Right forelimb (tissue), 1 donor: ENCODE data around the gene SLC37A1.

ENCODE experiments used
- DNase-seq: peaks from one replicate; pipeline ENCODE4 v3.0.0-alpha.2; 2018

Gene SLC37A1

DNA sequence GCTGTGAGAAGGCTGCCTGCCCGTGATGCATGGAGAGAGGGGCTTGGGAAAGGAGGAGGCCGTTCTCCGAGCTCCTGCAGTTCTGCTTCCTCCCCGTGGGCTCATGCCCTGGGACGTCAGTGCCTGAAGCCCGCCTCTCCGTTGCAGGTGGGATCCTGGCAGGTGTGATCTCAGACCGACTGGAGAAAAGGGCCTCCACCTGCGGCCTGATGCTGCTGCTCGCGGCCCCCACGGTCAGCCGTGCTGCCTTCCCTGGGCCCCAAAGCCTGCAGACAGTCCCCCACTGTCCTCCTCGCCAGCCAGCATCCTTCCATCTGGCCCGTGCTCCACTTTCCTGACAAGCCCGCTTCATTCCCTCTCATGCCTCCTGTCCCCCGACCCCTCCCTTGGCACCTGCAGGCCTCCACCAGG, 50.9 kb downstream of the SLC37A1 start:
- peak; percentile 27 for DNase-seq

DNA sequence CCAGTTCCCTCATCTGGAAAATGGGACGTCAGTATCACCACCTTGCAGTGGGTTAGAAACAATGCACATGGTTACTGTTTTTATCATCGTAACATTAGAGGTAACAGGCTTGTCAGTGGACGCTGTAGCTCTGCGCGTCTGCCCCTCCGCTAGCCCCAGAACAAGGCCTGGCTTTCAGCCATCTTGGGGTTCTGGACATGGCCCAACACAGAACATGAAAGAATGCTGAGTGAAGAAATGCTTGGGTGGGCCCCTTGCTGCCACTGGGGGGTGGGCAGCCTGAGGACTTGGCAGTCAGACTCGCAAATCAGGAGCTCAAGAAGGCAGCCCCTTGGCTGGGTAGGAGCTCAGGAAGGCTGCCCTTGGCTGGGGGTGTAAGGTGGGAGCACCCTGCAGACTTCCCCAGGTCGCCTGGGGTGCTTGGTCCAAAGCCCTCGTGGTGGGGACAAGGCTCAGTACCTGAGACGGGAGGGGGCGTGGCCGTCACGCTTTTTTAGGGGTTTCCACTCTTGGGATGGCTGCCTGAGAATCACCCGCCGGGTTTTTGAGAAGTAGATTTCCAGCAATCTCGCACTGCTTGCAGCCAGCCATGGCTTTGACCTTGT, 51.7 kb downstream of the SLC37A1 start:
- DNase-seq: peak; percentile 29

DNA sequence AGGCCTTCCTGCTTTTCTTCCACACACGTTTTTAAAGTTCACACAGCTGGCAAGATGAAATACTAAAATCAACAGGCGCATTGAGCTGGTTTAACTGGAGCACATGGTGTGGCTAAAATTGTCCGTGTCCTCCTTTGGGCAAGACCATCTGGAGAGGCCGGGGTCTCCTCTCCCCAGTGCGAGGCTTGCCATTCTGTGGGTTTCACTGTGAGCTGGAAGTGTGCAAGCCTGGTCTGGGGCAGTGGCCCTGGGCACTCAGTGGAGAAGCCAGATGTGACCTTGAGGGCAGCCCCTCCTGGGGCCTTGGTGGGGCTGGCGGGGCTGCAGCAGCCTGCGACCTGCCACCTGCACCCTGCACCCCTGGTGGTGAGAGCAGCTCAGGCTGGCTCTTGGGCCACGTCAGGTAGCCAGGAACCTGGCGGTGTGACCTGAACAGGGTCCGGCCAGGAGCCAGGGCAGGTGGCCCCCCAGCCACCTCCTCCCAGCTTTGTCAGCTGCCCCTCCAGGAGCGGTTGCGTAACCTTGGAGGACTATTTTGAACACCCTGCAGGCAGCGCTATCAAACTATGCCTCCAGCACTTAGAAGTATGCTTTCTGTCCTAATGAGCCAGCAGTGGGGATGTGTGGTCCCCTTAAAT, 52.4 kb downstream of the SLC37A1 start:
- peak; percentile 30 for DNase-seq

DNA sequence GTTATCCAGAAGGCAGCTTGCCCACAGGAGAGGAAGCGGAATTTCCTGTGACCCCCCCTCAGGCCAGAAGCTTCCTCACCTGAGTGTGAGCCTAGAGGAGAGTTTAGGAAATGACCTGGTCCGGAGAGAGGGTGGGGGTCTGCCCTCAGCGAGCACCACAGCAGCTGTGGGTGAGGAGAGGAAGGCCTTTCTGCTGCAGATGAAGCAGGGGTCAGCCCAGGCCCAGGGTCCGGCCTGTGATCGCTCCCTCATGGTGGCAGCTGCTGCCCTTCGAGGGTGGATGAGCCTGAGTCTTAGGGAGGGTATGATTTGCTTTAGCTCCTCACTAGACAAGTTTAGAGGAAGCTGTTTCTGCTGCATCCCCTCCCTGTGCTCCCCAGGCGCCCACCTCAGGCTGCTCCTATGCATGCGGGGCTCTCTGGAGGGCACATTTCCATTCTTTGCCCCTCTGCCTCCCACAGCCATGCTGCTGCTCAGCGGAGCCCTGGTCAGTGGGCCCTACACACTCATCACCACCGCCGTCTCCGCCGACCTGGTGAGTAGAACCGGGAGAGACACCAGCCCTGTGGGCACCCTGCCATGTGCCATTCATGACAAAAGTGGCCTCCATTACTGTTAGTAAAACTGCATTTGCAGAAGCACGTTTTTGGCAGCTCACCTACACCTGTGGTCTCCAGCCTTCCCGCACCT, 53.0 kb downstream of the SLC37A1 start:
- peak; percentile 26 for DNase-seq

DNA sequence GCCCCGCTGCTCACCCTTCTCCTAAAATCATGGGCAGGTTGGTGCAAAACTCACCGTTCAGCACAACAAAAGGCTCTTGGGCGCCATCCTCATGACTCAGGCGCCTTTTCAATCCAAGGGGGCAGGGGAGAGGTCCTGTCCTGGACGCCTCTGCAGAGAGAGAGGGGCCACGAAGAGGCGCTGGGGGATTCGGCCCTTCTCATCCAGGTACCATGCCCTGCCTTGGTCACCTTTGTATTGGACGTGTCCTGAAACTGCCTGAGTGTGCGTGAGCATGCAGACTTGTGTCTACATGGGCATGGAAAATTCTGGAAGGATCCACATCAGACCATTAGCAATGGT, 53.5 kb downstream of the SLC37A1 start:
- no peak for DNase-seq

DNA sequence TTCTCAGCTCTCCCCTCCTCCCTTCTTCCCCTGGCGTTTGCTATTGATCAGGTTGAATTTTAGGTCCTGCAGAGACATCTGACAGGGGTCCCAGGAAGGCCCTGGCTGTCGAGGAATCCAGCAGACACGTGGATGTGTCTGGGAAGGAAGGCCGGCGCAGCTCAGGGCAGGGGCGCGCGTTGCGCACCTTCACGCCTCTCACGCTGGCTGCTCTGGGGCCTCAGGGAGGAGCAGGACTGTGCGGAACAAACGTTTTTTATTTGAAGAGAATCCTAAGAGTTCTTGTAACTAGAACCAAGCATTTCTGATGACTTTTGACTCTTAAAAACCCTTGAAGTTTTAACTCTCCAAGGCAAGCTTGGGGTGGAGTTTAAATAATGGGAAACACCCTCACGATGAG, 54.2 kb downstream of the SLC37A1 start:
- DNase-seq: peak; percentile 46

DNA sequence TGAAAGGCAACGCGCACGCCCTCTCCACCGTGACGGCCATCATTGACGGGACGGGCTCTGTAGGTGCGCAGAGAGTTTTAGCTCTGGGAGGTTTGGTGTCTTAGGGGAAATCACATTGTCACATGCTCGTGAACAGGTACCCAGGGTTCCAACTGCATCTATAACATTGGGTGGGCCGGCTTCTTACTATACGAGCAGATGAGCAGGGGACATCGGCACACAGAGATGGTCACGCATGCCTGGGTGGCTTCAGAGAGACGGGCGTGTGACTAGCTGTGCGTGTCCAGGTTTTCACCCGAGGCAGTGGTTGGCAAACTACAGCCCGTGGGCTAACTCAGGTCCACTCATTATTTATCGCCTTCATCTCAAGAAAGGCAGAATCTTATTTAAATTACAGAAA, 54.7 kb downstream of the SLC37A1 start:
- peak; percentile 23 for DNase-seq

DNA sequence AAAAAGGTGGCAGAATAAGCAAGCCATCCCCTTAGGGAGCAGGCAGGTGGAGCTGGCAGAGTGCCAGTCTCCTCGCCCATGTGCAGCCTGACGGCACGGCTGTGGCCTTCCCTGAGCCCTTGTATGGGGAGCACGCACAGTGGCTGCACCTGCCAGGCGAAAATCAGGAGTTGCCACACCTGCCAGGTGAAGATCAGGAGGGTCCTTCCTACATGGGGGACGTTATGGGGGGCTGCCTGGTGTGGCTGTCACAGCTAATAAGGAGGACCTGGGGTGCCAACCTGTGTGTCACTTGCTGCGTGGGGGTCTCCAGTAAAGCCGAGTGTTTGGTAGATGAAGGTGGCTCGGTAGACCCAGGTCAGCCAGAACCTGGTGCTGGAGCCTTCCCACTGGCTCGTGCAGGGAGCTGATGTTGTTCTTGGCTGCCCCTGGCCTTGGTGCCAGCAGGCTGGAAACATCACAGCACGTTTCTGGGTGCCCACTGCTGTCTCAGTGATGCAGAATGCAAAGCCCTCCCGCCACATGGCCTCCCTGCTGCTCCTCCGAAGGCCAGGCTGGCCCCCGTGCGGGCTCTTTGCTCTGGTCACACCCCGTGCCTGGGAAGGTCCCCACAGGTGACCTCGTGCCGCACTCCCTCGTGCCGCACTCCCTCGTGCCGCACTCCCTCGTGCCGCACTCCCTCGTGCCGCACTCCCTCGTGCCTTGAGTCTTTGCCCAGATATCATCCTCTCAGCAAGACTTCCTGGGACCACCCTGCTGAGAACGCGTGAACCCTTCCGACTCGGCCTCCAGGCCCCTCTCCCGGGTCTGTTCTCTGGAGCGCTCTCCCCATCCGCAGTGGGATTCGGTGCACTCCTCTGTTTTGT, 55.4 kb downstream of the SLC37A1 start:
- DNase-seq: peak; percentile 30

DNA sequence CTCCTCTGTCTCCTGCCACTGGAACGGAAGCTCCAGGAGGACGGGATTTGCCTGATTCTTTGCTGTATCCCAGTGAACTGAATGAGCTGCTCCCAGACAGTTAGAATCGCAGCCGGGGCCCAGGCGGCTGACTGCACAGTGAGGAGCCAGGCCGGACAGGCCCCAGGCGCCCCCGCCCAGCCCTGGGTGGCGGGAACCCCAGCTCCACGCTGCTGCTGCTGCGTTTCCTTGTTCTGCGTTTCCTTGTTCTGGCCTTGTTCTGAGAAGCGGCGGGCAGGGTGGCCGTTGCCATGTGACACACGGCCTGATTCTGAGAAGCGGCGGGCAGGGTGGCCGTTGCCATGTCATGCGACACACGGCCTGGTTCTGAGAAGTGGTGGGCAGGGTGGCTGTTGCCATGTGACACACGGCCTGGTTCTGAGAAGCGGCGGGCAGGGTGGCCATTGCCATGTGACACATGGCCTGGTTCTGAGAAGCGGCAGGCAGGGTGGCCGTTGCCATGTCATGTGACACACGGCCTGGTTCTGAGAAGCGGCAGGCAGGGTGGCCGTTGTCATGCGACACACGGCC, 56.2 kb downstream of the SLC37A1 start:
- DNase-seq: peak; percentile 32

DNA sequence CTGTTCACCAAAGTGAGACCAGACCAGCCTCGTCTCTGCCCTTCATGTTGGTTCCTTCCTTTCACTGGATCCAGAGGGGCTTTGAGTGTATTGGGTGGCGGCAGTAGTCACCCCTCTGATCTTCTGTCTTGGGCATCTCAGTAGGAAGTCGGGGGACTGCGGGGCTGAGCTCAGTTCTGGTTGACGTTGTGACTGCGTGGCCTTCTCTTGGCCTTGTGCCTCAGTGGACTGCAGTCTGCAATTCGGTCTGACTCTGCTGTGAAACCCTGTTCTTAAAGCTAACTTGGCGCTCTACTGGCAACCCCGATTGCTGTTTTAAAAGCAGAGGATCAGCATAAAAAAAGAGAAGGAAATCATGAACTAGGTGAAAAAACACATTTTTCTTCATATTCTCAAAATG, 56.7 kb downstream of the SLC37A1 start:
- peak; percentile 22 for DNase-seq

DNA sequence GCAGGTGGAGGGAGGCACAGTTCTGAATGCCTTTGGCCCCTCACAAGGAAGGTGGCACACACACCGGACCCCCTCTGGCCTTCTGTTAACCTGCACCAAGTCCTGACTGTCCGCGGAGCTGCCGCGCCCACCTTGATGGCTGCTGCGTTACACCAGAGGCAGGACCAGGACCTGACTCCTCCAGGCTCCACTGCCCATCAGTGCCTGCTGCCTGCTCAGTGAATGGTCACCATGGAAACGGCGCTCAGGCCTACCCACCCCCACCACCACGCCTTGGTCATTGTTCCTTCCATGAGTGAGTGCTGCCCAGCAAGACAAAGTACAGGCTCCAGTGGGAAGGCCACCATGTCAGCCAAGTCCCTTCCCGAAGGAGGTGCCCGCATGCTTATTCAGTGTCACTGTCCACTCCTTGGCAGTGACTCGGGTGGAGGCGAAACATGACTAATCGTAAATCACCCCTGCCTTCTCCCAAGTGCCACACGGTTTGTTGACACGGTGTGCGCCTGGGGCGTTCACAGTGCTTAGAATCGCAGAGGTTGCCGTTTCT, 57.3 kb downstream of the SLC37A1 start:
- peak; percentile 32 for DNase-seq

DNA sequence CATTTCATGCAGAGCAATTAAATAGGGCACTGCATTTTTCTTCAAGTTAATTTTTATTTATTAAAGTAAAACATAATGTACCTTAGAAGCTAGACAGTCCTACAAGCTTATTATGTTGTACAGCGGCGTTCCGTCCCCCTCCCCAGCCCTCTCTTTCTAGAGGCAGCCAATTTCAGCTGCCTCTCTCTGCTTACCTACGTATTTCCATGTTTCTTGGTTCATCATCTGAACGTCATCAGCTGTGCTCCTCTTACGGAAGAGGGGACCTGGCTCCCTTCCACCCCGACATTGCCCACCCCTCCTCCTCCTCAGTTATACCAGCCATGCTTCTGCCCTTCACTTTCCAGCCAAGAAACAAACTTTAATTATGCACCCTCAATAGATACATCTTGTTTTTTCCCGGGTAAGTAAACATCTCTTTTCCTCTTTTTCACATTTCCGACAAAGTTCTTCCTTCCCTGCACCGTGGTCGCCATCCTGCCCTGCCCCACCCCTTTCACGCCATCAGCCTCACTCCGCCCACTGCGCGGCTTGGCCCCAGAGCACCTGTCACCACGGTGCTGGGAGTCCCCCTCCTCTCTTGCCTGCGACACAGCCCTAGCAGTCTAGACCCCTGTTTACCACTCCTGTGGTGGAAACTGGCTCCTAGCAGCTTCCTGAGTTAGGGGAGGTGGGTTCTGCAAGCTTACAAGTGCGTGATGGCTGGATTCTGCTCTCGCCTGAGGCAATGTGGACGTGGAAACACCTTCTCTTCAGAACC, 57.9 kb downstream of the SLC37A1 start:
- DNase-seq: no peak

DNA sequence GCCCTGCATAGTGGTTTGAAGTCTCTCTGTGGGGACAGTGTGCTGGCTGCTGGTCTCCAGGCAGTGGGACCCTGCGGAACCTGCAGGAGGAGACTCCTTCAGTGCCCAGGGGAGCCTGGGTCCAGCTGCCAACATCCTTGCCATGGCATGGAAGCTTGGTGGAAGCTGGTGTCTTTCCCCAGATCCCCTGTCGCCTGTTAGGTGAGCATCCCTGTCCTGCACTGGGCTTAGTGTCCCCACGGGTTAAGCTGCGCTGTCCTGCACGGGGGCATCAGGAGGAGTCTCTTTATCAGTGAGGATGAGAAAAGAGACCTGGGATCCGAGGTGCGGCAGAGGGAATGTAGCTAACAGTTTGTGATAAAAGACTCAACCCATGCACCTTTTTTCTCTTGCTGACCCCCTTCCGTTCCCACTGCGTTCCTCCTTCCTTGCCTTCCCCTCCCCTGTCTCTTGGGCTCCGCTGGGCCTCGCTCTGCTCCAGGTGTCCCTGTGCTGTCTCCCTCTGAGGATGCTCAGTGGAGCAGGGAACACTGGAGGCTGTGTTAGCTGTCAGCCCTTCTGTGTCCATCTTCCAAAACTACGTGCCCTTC, 59.3 kb downstream of the SLC37A1 start:
- DNase-seq: no peak

DNA sequence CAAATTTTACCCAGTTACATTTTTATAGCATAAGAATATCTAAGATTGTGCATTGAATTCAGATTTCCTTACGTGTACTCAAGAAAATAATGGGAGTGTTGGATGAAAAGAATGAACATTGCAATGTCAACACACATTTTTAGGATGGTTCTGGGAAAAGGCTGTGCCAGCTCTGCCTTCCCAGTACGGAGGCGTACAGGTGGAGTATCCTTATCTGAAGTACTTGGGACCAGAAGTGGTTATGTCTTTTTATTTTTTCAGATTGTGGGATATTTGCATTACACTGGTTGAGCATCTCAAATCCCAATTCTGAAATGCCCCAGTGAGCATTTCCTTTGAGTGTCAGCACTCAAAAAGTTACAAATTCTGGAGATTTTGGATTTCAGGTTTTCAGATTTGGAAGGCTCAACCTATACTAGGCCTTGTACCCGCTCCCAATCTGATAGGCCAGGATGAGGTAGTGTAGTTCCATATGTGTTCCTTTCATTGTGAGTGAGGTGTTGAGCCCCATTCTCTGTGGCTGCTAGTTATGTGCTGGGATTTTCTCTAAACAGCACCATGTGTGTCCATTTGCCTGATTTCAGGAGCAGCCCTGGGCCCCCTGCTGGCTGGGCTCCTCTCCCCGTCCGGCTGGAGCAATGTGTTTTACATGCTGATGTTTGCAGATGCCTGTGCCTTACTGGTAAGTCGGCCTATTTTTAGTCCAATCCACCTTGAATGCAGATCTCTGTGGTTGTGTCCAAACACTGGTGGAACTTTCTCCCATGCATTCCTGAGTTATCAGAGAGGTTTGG, 60.8 kb downstream of the SLC37A1 start:
- DNase-seq: peak; percentile 47

DNA sequence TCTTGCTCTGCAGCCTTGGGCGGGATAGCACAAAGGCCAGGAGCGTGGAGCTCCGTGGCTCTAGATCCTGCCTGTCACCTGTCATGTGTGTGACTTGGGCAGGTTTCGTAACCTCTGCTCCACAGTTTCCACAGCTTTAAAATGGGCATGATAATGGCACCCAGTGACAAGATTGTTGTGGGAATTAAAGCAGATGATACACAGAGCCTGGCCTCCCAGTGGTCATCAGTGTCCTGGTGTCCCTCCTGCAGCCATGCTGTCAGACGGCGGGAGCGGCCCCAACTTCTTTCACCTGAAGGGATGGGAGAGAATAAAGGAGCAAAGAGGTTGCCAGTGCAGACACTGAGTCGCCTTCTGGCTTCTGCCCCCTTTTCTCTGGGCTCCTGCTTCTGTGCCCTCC, 61.5 kb downstream of the SLC37A1 start:
- peak; percentile 18 for DNase-seq

DNA sequence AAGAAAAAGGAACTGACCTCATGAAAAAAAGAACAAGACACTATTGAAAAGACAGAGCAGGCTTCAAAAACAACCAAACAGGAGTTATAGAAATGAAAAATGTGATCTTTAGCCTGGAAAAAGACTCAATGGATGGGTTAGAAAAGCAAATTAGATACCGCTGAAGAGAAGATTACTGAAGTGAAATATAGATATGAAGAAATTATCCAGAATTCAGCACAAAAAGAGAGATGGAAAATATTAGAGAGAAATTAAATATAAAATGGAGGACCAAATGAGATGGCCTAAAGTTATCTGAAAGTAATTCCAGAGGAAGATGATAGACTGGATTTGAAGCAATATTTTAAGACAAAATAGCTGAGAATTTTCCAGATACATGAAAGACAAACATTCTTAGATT, 63.0 kb downstream of the SLC37A1 start:
- no peak for DNase-seq

DNA sequence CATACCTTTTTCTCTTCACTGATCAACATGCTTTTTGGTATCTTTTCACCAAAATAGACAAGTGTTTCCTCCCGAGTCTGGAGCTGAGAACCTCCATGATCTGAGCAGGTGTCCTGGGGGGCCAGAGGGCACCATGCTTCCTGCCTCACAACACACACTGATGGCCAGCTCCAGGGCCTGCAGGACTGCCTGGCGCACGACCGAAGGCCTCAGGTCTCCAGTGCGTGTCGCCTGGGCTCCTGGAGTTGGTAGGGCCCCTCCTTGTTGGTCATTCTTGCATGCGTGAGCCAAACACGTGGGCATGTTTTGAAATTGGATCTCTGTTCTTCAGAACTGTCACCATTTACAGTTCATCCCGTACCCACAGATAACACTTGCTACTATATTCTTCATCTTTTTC, 64.4 kb downstream of the SLC37A1 start:
- peak; percentile 34 for DNase-seq

DNA sequence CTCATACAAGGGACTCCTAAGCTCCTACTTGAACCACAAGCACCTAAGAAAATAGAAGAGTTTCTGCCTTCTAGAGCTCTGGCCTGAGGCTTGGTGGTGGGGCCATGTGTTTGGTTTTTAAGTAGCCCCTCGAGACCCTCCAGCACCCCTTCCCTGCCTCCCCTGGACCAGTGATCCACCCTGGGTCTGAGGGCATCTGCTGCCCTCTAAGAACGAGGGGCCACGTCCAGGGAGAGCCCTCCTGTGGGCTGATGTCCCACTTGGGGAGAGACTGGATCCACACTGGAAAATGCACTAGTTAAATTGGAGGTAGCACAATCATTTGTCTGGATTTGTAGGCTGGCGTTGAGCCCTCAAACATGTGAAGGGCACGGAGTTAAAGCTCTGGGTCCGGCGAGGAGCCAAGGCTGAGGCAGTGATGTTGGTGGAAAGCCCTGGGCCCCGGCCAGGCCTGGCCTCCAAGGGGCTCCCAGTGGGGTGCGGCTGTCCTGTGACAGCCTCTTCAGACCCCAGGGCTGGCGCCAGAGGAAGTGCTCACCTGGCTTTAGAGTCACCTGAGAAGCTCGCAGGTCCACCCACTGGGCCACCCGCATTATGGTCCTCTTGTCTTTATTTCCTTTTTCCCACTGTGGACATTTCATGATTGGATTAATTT, 65.2 kb downstream of the SLC37A1 start:
- no peak for DNase-seq

DNA sequence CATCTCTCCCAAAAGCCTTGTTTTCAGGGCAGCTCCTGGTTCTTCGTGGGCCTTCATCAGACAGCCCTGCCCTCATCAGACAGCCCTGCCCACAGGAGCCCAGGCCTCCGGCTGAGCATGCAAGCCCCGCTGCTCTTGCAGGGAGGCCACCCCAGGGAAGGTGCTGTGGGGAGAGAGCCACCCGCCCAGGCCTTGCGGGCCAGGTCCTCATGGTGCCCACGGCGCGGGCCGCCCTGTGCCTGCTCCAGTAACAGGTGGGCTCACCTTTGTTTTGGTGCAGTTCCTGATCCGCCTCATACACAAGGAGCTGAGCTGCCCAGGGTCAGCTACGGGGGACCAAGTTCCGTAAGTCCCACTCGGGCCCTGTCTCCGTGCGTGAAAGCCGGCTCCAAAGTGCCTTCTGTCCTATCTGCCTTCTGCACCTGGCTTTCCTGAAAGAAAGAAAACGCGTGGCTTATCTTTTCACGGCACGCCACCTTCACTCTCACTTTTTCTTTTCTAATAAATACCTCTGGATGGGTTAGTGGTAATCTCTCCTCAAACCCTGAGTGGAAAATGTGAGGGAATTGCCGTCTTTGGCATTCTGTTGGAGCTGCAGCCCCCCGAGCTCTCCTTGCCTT, 65.9 kb downstream of the SLC37A1 start:
- peak; percentile 35 for DNase-seq
